H1 (cell line): ENCODE measurements around the gene CLCF1. TPM values are rescaled to one million over a fixed set of nuclear protein-coding genes. Genes with fewer than 3 reads are reported as not detected.

Experiments
- BRCA1 ChIP-seq: IDR thresholded peaks from 2 replicates; pipeline ENCODE4 v1.6.1; 2012; ENCODE audit warnings: low read depth, low read length, improper control_type of control experiment
- NANOG ChIP-seq: IDR thresholded peaks from 2 replicates; pipeline ENCODE4 v1.6.1; 2011; ENCODE audit warnings: low read length, low read depth, mild to moderate bottlenecking, inconsistent platforms; ENCODE audit not compliant: insufficient read depth, poor library complexity, severe bottlenecking
- POLR2AphosphoS5 ChIP-seq: IDR thresholded peaks from 2 replicates; pipeline ENCODE4 v1.6.1; 2011; ENCODE audit warnings: low read depth, low read length
- POU5F1 ChIP-seq: IDR thresholded peaks from 2 replicates; pipeline ENCODE4 v1.6.1; 2011; ENCODE audit warnings: low read depth, mild to moderate bottlenecking, low read length, moderate library complexity
- RFX5 ChIP-seq: IDR thresholded peaks from 2 replicates; pipeline ENCODE4 v1.6.1; 2011; ENCODE audit warnings: low read depth, low read length, improper control_type of control experiment, borderline replicate concordance
- RNF2 ChIP-seq: fragments of 200-900, 300-1000 bp; sonication (generic); IDR thresholded peaks from 2 replicates; pipeline ENCODE4 v1.7.1; 2016; ENCODE audit warnings: borderline replicate concordance, low read depth, mild to moderate bottlenecking, antibody characterized with exemption, low read length; ENCODE audit not compliant: poor library complexity, severe bottlenecking; ENCODE audit errors: missing control alignments
- polyA plus RNA-seq, 7 experiments: library from polyadenylated mRNA; depleted of rRNA in 3 of 7; stranded (reverse) in 5 of 7; unstranded in 2 of 7; fragments of >200 nt in 5 of 7; fragments of 200-250 nt in 2 of 7; gene quantifications; 1 replicate in 5 of 7; 2 replicates in 1 of 7; 4 replicates in 1 of 7; pipeline versions ENCODE4 v1.2.1 to v1.2.3, GENCODE V29; 2011 to 2013; ENCODE audit warnings: missing spikeins in 2 of 7, mixed read lengths in 2 of 7
- total RNA-seq: library from RNA; stranded (reverse); fragmentation: NEBNext Ultra II Directional; extraction: Animal tissue kit (Norgen Biotek cat#: 25700); gene quantifications from 2 replicates; pipeline ENCODE4 v1.2.1, GENCODE V29; 2021
- TF ChIP-seq, protein P1 (sequence below): fragments of 300-600 bp; sonication (generic); IDR thresholded peaks from 2 replicates; pipeline ENCODE4 v1.7.1; 2012; ENCODE audit warnings: low read length, moderate library complexity, mild to moderate bottlenecking, inconsistent platforms; ENCODE audit not compliant: insufficient replicate concordance
- TF ChIP-seq, protein P2 (sequence below): IDR thresholded peaks from 2 replicates; pipeline ENCODE4 v1.6.1; 2012; ENCODE audit warnings: low read length, inconsistent platforms

CLCF1 gene
- total and polyA plus RNA-seq, 2 of the 8 experiments (the other 6 are each of a cell fraction or from before 2014, with no cell fraction given) = 0.32 to 1.2 TPM

DNA sequence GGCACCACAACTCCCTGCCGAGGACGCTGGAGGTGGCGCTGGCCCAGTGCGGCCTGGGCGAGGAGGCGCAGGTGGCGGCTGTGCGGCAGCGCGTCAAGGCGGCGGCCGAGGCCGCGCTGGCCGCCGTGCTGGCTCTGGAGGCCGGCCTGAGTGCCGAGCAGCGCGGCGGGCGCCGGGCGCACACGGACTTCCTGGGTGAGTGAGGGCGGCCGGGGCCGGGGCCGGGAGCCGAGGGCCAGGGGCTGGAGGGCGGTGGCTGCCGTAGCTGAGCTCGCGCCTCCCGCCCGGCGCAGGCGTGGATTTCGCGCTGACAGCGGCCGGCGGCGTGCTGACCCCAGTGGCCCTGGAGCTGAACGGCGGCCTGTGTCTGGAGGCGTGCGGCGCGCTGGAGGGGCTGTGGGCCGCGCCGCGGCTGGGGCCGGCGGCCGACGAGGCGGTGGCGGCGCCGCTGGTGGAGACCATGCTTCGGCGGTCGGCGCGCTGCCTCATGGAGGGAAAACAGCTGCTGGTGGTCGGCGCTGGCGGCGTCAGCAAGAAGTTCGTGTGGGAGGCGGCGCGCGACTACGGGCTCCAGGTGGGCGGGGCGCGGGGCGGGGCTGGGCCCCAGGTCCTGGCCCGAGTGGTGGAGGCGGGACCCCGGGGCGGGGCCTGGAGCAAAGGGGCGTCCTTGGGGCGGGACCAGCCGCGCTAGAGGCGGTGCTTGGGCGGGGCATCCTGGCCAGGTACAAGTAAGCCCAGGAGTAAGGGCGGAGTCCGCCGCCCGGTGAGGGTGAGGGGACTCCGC lies 47.4 kb upstream of the CLCF1 start (continued):
- TF ChIP-seq, protein P1, sequence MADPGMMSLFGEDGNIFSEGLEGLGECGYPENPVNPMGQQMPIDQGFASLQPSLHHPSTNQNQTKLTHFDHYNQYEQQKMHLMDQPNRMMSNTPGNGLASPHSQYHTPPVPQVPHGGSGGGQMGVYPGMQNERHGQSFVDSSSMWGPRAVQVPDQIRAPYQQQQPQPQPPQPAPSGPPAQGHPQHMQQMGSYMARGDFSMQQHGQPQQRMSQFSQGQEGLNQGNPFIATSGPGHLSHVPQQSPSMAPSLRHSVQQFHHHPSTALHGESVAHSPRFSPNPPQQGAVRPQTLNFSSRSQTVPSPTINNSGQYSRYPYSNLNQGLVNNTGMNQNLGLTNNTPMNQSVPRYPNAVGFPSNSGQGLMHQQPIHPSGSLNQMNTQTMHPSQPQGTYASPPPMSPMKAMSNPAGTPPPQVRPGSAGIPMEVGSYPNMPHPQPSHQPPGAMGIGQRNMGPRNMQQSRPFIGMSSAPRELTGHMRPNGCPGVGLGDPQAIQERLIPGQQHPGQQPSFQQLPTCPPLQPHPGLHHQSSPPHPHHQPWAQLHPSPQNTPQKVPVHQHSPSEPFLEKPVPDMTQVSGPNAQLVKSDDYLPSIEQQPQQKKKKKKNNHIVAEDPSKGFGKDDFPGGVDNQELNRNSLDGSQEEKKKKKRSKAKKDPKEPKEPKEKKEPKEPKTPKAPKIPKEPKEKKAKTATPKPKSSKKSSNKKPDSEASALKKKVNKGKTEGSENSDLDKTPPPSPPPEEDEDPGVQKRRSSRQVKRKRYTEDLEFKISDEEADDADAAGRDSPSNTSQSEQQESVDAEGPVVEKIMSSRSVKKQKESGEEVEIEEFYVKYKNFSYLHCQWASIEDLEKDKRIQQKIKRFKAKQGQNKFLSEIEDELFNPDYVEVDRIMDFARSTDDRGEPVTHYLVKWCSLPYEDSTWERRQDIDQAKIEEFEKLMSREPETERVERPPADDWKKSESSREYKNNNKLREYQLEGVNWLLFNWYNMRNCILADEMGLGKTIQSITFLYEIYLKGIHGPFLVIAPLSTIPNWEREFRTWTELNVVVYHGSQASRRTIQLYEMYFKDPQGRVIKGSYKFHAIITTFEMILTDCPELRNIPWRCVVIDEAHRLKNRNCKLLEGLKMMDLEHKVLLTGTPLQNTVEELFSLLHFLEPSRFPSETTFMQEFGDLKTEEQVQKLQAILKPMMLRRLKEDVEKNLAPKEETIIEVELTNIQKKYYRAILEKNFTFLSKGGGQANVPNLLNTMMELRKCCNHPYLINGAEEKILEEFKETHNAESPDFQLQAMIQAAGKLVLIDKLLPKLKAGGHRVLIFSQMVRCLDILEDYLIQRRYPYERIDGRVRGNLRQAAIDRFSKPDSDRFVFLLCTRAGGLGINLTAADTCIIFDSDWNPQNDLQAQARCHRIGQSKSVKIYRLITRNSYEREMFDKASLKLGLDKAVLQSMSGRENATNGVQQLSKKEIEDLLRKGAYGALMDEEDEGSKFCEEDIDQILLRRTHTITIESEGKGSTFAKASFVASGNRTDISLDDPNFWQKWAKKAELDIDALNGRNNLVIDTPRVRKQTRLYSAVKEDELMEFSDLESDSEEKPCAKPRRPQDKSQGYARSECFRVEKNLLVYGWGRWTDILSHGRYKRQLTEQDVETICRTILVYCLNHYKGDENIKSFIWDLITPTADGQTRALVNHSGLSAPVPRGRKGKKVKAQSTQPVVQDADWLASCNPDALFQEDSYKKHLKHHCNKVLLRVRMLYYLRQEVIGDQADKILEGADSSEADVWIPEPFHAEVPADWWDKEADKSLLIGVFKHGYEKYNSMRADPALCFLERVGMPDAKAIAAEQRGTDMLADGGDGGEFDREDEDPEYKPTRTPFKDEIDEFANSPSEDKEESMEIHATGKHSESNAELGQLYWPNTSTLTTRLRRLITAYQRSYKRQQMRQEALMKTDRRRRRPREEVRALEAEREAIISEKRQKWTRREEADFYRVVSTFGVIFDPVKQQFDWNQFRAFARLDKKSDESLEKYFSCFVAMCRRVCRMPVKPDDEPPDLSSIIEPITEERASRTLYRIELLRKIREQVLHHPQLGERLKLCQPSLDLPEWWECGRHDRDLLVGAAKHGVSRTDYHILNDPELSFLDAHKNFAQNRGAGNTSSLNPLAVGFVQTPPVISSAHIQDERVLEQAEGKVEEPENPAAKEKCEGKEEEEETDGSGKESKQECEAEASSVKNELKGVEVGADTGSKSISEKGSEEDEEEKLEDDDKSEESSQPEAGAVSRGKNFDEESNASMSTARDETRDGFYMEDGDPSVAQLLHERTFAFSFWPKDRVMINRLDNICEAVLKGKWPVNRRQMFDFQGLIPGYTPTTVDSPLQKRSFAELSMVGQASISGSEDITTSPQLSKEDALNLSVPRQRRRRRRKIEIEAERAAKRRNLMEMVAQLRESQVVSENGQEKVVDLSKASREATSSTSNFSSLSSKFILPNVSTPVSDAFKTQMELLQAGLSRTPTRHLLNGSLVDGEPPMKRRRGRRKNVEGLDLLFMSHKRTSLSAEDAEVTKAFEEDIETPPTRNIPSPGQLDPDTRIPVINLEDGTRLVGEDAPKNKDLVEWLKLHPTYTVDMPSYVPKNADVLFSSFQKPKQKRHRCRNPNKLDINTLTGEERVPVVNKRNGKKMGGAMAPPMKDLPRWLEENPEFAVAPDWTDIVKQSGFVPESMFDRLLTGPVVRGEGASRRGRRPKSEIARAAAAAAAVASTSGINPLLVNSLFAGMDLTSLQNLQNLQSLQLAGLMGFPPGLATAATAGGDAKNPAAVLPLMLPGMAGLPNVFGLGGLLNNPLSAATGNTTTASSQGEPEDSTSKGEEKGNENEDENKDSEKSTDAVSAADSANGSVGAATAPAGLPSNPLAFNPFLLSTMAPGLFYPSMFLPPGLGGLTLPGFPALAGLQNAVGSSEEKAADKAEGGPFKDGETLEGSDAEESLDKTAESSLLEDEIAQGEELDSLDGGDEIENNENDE = no peak
- peak; percentile 30 for TF ChIP-seq POLR2AphosphoS5
- TF ChIP-seq BRCA1 = no peak
- TF ChIP-seq NANOG = no peak
- TF ChIP-seq RNF2 = no peak
- TF ChIP-seq POU5F1 = no peak
- TF ChIP-seq, protein P2, sequence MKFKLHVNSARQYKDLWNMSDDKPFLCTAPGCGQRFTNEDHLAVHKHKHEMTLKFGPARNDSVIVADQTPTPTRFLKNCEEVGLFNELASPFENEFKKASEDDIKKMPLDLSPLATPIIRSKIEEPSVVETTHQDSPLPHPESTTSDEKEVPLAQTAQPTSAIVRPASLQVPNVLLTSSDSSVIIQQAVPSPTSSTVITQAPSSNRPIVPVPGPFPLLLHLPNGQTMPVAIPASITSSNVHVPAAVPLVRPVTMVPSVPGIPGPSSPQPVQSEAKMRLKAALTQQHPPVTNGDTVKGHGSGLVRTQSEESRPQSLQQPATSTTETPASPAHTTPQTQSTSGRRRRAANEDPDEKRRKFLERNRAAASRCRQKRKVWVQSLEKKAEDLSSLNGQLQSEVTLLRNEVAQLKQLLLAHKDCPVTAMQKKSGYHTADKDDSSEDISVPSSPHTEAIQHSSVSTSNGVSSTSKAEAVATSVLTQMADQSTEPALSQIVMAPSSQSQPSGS = no peak
- TF ChIP-seq RFX5 = no peak
